OCI-LY1 (cell line): ENCODE measurements around the gene CTNND2.

ENCODE experiments used
- H2AFZ ChIP-seq: fragments of 200-600 bp; sonication (generic), shearing (Covaris generic); 2 replicates; pipeline ENCODE4 v1.6.0; 2014; ENCODE audit warnings: antibody characterized with exemption, mild to moderate bottlenecking, low read length
- H3F3A ChIP-seq: fragments of 200-600 bp; sonication (generic), shearing (Covaris generic); 2 replicates; pipeline ENCODE4 v1.6.0; 2014; ENCODE audit warnings: mild to moderate bottlenecking, antibody characterized with exemption, low read length, moderate library complexity; ENCODE audit not compliant: insufficient read depth
- H3K27ac ChIP-seq: fragments of 200-600 bp; sonication (generic); 2 replicates; pipeline ENCODE4 v1.5.1; 2014; ENCODE audit warnings: low read length, mixed run types, mild to moderate bottlenecking, low read depth; ENCODE audit not compliant: poor library complexity, severe bottlenecking
- H3K27me3 ChIP-seq: fragments of 200-600 bp; sonication (generic); 2 replicates; pipeline ENCODE4 v1.6.0; 2014; ENCODE audit warnings: antibody characterized with exemption, mild to moderate bottlenecking, low read length, moderate library complexity; ENCODE audit not compliant: insufficient read depth
- H3K36me3 ChIP-seq: fragments of 200-600 bp; sonication (generic); 2 replicates; pipeline ENCODE4 v1.6.1; 2014; ENCODE audit warnings: mild to moderate bottlenecking, antibody characterized with exemption, low read length, moderate library complexity, mixed read lengths; ENCODE audit not compliant: insufficient read depth
- H3K4me1 ChIP-seq: fragments of 200-600 bp; sonication (generic); 2 replicates; pipeline ENCODE4 v1.5.1; 2014; ENCODE audit warnings: mild to moderate bottlenecking, low read length, moderate library complexity; ENCODE audit not compliant: insufficient read depth, severe bottlenecking
- H3K4me2 ChIP-seq: fragments of 200-600 bp; sonication (generic), shearing (Covaris generic); 2 replicates; pipeline ENCODE4 v1.6.1; 2014; ENCODE audit warnings: low read length
- H3K4me3 ChIP-seq: fragments of 200-600 bp; sonication (generic); 2 replicates; pipeline ENCODE4 v1.5.1; 2014; ENCODE audit warnings: low read length, low read depth, mild to moderate bottlenecking, mixed read lengths; ENCODE audit not compliant: poor library complexity, severe bottlenecking
- H3K79me2 ChIP-seq: fragments of 200-600 bp; shearing (Covaris generic); 2 replicates; pipeline ENCODE4 v1.6.1; 2016; ENCODE audit warnings: mixed run types, low read length, mixed read lengths; ENCODE audit not compliant: insufficient read depth
- H3K9ac ChIP-seq: fragments of 200-600 bp; sonication (generic), shearing (Covaris generic); 2 replicates; pipeline ENCODE4 v1.6.1; 2014; ENCODE audit warnings: mild to moderate bottlenecking, low read length, mixed read lengths
- H3K9me2 ChIP-seq: fragments of 200-600 bp; sonication (generic), shearing (Covaris generic); 2 replicates; pipeline ENCODE4 v1.6.1; 2014; ENCODE audit warnings: low read depth, mild to moderate bottlenecking, low read length, mixed read lengths
- H3K9me3 ChIP-seq: fragments of 200-600 bp; shearing (Covaris generic); 2 replicates; pipeline ENCODE4 v1.6.1; 2014; ENCODE audit warnings: low read length, mixed read lengths
- H4K20me1 ChIP-seq: fragments of 200-600 bp; sonication (generic), shearing (Covaris generic); 2 replicates; pipeline ENCODE4 v1.6.0; 2016; ENCODE audit warnings: mild to moderate bottlenecking, low read length; ENCODE audit not compliant: insufficient read depth
- CTCF ChIP-seq: fragments of 200-600 bp; sonication (generic), shearing (Covaris generic); IDR thresholded peaks from 2 replicates; pipeline ENCODE4 v1.5.1; 2017; ENCODE audit warnings: mild to moderate bottlenecking, antibody characterized with exemption, low read length, moderate library complexity, mixed read lengths
- EZH2 ChIP-seq: fragments of 200-600 bp; sonication (generic), shearing (Covaris generic); IDR thresholded peaks from 2 replicates; pipeline ENCODE4 v1.8.0; 2017; ENCODE audit warnings: borderline replicate concordance, mixed run types, mild to moderate bottlenecking, antibody characterized with exemption, low read length, moderate library complexity, mixed read lengths

CTNND2 gene

DNA sequence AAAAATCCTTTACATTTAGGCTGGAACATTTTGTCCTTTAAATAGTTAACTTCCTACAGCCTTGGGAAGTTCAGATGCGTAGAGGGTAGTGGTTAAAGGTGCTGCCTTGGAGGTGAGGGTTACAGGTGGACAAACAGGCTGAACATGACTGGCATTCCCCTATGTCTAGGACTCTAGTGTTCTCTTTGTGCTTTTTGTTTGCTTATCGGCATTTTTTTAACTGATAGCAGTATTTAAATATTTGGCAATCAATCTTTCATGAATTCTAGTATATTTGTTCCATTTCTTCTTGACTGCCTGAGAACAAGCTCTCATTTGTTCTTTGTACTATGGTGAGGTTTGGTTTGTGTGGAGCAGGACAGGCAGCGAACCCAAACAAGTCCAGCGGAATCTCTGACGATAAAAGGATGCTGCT is 307.6 kb downstream of the CTNND2 start:
- no peaks in the 10 kb centered on the region for H3K9me3 ChIP-seq
- no peaks in the 10 kb centered on the region for H3K4me1 ChIP-seq
- no peak overlapping the region for H3K4me2 ChIP-seq
- H3K36me3 ChIP-seq: no peaks in the 10 kb centered on the region
- no peak overlapping the region for H3K27ac ChIP-seq
- H3K9ac ChIP-seq: no peak overlapping the region
- no peaks in the 10 kb centered on the region for H3K27me3 ChIP-seq
- TF ChIP-seq CTCF (no peak), EZH2 (no peak)
- H3K79me2 ChIP-seq: no peaks in the 10 kb centered on the region
- H2AFZ ChIP-seq: no peak overlapping the region
- no peaks in the 10 kb centered on the region for H4K20me1 ChIP-seq
- no peaks in the 10 kb centered on the region for H3K9me2 ChIP-seq
- no peak overlapping the region for H3K4me3 ChIP-seq
- no peaks in the 10 kb centered on the region for H3F3A ChIP-seq

DNA sequence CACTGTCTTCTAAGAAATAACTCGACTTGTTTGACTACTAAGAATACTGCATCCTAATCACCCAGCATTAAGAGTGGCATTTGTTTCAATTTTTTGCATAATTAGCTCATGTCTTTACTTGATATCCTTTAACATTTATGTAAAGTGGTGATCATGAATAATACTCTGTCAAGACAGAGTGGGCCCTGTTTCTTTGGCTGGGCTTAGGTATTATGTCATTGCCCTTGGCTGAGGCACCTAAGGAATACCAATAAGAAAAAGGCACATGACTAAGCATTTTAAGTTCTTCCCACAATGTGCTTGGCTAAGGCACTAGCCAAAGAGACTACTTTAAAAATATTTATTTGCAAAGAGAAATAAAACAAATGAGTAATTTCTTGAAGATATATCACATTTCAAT is 308.1 kb downstream of the CTNND2 start:
- H3K9me2 ChIP-seq: no peaks in the 10 kb centered on the region
- H3K4me2 ChIP-seq: no peak overlapping the region
- no peaks in the 10 kb centered on the region for H3K79me2 ChIP-seq
- no peaks in the 10 kb centered on the region for H3F3A ChIP-seq
- TF ChIP-seq CTCF: no peak
- TF ChIP-seq EZH2: no peak
- H4K20me1 ChIP-seq: no peaks in the 10 kb centered on the region
- H3K27ac ChIP-seq: no peak overlapping the region
- H3K27me3 ChIP-seq: no peaks in the 10 kb centered on the region
- no peaks in the 10 kb centered on the region for H3K9me3 ChIP-seq
- no peak overlapping the region for H3K9ac ChIP-seq
- H3K4me1 ChIP-seq: no peaks in the 10 kb centered on the region
- H3K4me3 ChIP-seq: no peak overlapping the region
- no peak overlapping the region for H2AFZ ChIP-seq
- no peaks in the 10 kb centered on the region for H3K36me3 ChIP-seq

DNA sequence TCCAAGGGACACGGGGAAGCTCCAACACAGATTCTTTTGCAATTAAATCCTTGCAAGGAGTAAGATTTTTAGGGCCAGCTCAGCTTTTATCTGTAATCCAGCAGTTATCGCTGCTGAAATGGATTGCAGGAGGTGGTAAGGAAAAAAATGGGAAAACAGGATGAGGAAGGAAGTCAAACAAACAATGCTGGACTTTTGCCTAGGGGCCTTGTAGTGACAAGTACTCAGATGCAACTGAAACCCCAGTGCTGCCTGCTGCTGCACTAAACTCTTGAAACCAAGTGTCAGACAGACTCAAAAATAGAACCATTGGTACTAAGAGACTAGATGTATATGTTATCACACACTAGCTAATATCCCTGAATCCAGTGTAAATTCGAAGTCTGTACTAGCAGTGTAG is 309.2 kb downstream of the CTNND2 start:
- Histone ChIP-seq H4K20me1 (no peaks in the 10 kb centered on the region), H3K9ac (no peak overlapping the region), H3K4me3 (no peak overlapping the region), H3F3A (no peaks in the 10 kb centered on the region), H2AFZ (no peak overlapping the region), H3K36me3 (no peaks in the 10 kb centered on the region), H3K27me3 (no peaks in the 10 kb centered on the region), H3K4me1 (no peaks in the 10 kb centered on the region), H3K9me3 (no peaks in the 10 kb centered on the region), H3K27ac (no peak overlapping the region), H3K79me2 (no peaks in the 10 kb centered on the region), H3K4me2 (no peak overlapping the region), H3K9me2 (no peaks in the 10 kb centered on the region)
- TF ChIP-seq EZH2: no peak
- TF ChIP-seq CTCF: no peak
